GM15510 (cell line): ENCODE data around the gene CLSTN2.

Experiments
- POLR2A ChIP-seq: IDR thresholded peaks from 3 replicates; pipeline ENCODE4 v1.6.1; 2011; ENCODE audit warnings: borderline replicate concordance; ENCODE audit not compliant: insufficient read length; ENCODE audit errors: extremely low read depth

The CLSTN2 gene

GRCh38 chr3:140103986-140104645 lies 169.1 kb downstream of the CLSTN2 start:
- TF ChIP-seq POLR2A, result no peak

DNA sequence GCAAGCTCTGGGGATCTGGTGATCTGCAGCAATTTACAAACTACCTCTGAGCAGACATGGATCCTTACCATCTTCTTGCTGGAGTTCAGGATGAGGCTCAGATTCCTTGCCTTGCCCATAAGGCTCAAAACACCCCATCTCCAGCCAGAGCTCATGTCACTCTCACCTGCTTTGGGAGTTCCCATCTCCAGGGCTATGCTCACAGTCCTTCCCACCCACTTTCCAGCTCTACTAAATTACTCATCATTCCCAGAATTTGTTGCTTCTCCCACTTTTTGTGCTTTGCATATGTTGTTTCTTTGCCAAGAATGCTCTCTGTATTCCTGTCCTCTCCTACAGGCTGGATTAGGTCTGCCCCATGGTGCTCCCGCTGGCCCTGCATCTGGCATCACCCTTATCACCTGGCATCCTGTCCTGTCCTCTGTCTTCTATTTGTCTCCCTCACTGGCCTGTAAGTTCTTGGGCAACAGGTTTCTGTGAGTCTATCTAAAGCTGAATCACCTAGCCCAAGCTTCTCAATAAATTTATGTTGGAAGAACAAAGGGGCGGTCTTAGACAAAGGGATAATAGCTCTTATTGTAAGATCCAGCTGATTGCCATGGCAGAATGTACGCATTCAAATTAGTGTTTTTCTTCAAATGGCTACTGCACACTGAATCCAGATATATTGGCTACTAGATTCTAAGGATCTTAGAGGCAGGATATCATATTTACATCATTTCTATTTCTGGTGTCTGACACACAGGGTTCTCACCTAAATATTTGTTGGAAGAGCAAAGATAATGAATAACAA lies 179.2 kb downstream of the CLSTN2 start:
- no peak for TF ChIP-seq POLR2A

GRCh38 chr3:140114789-140115080 lies 179.8 kb downstream of the CLSTN2 start:
- no peak for TF ChIP-seq POLR2A

DNA sequence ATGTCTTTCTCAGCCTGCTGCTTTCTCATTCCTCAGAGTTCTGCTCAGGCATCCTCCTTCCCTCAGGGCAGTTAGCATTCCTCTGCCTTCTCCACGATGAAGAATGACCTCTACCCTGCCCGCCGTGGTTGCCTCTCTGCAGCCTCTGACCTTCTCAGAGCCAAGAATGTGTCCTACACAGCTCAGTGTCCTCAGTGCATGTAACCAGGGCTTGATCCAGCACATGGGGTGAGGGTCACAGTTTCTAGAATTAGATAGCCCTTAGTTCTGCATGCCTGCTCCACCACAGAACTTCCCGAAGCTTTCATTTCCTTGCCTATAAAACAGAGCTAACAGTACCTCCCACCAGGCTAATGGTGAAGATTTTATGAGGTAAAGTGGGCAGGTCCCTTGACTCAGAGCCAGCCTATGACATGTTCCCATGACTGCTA lies 182.1 kb downstream of the CLSTN2 start:
- no peak for TF ChIP-seq POLR2A

- TF ChIP-seq POLR2A, result no peak
These were observed 187.2 kb downstream of the CLSTN2 start for GRCh38 chr3:140122183-140122582.

GRCh38 chr3:140128217-140128616 lies 193.2 kb downstream of the CLSTN2 start:
- TF ChIP-seq POLR2A, result no peak

DNA sequence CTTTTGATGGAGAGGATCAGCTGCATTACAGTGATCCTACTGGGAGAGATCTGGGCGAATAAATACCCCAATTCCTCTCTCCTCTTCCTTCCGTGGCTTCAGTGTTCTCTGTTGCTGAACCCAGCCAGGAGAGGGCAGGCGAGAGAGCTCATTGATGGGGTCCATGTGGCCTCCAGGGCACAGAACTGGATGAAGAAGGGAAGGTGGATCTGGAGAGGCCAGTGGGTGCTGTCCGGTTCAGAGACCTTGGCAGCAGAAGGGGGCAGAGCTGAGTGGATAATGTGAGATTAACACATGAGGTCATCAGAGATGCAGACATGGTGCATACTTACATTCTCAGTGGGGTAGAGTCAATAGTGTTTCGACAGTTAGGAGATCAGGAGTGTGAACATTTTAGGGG lies 193.6 kb downstream of the CLSTN2 start:
- TF ChIP-seq POLR2A, result no peak

- TF ChIP-seq POLR2A, result no peak
These were observed 194.8 kb downstream of the CLSTN2 start for GRCh38 chr3:140129768-140130284.

- TF ChIP-seq POLR2A, result no peak
These were observed 196.9 kb downstream of the CLSTN2 start for GRCh38 chr3:140131895-140132294.

DNA sequence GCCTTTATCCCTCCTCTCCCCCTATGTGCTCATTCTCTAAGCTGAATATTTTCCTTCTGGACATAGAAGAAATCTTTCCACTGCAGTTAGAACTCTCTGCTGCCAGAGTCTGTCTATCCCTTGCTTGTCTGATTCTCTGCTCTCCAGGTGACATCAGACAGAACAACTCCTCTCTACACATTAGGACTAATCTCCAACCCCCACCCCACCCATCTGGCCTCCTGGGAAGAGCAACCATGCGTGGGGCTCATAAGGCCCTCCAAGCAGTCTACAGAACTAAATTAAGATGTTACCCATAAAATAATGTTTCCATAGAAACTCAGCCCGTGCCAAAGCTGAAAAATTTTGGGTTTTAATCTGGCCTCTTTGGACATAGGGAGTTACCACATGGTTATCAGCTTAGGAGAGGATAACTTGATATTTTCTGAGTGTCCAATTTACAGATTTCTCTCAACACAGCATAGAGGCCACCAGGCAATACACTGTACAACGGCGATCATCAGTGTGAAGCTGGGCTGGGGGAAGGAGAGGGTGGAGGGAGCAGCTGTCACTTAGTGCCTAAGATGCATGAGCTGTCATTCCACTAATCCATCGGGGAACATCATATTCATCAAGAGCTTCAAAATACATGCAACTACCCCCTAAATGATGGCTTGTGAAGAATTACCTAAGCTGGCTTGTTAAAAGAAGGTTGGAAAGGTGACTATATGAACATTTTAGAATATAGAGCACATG lies 199.4 kb downstream of the CLSTN2 start:
- no peak for TF ChIP-seq POLR2A

DNA sequence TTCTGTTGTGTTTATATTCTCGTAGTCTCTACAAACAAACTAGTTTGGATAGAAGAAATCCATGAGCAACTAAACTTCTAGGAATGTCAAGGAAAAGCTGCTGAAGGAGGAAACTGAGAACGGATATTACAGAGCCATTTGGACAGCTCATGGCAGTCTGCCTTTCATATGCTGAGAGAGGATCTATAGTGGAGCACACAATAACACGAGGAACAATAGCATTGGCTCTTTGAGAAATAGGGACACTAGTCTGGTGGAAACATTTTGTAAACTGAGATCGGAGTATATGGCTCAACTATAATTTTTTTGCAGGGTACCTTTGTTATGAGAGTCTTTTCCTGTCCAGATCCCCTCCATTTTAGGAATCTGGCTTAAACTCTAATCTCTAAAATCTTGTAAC lies 200.5 kb downstream of the CLSTN2 start:
- TF ChIP-seq POLR2A, result no peak

GRCh38 chr3:140143367-140144069 lies 208.5 kb downstream of the CLSTN2 start:
- TF ChIP-seq POLR2A, result no peak

DNA sequence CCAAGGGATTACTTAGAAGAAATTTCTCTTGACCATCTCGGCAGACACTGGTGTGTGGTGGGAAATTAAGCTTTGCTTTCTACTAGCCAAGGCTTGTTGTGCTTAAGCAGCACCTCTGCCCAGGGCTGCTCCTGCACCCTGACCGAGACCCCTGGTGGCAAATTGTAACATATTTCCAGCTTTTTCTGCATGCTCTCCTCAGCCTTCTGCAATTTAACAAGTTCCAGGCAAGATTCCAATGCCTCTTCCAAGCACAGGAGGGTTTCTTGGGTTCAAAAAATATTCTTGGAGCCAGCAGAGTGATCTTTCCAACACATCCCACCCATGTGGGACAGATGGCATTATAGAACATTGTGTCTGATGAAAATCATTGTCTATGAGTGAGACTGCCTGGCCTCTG lies 210.5 kb downstream of the CLSTN2 start:
- TF ChIP-seq POLR2A, result no peak

GRCh38 chr3:140146668-140147067 lies 211.7 kb downstream of the CLSTN2 start:
- no peak for TF ChIP-seq POLR2A

DNA sequence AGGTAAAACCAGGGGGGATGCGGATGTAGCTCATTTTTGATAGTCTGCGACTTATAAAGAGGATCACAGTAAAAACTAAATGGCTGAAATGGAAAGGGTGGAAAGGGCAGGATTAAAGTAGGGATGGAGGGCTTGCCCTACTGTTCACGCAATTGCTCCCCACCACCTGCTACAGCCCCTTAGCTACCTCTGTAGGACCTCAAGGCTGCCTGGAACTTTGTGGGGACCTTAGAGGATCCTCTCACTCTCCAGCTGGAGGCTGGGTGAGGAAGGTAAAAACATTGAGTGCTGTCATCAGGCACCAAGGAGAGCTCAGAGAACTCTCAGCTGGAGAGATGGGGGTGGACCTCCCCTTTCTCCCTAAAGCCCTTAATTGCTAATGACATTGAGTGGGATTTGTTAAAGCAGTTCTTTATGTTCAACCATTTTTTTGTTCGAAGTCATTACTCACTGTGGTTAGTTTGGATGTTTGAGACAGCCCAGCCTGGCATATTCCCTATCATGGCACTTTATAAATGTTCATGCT lies 213.0 kb downstream of the CLSTN2 start:
- no peak for TF ChIP-seq POLR2A

DNA sequence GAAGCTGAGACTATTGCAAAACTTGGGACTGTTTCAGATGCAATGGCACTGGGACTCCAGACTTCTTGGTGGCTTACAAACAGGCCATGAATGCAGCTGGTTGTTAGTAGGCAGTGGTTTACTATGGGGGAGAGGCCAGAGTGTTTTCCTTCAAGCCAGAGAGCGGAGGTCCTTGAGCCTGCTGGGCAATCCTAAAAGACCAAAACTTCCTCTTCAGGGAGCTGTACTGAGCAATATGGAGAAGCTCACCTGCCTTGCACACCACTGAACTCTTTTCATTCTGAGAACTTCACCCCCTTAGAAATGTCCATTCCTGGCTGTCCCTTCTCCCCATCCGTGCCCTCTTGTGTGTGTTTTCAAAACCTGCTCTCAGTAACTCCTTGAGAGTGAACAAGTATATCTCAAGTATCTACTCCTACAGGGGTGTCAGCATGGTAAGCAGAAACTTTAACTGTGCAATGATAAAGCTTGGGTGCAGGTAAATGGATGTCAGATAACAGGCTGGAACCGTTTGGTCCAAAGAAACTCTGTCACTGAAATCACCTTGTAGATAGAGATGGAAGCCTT lies 213.9 kb downstream of the CLSTN2 start:
- no peak for TF ChIP-seq POLR2A
